CD8-positive, alpha-beta memory T cell (primary cell): ENCODE data around the gene ABCG5. TPM values are rescaled to one million over a fixed set of nuclear protein-coding genes. Genes with fewer than 3 reads are reported as not detected.

Experiments
- CTCF ChIA-PET: fragments of 350-600 bp; sonication (Branson Sonifier 250); formaldehyde crosslinking; loops from one replicate; lab custom pipeline; 2021; ENCODE audit warnings: antibody characterized with exemption; lab: Charles Lee
- POLR2A ChIA-PET: fragments of 350-600 bp; sonication (Branson Sonifier 250); formaldehyde crosslinking; loops from one replicate; lab custom pipeline; 2021; ENCODE audit warnings: antibody characterized with exemption; lab: Charles Lee
- DNase-seq, 5 donors: peaks; one replicate each; pipeline versions ENCODE4 v3.0.0 to v3.0.0-alpha.2; 2020 to 2022; ENCODE audit warnings: mixed read lengths in 1 of 5
- H3K27ac ChIP-seq: one replicate; pipeline ENCODE4 v1.7.0; 2013; ENCODE audit warnings: low read depth, mild to moderate bottlenecking, low read length, moderate library complexity
- H3K27me3 ChIP-seq: 2 replicates; pipeline ENCODE4 v1.7.0; 2013; ENCODE audit warnings: low read length, mild to moderate bottlenecking; ENCODE audit not compliant: insufficient read depth, poor library complexity, severe bottlenecking
- H3K36me3 ChIP-seq: 2 replicates; pipeline ENCODE4 v1.7.0; 2013; ENCODE audit warnings: mild to moderate bottlenecking, low read length, moderate library complexity; ENCODE audit not compliant: insufficient read depth
- H3K4me1 ChIP-seq: 2 replicates; pipeline ENCODE4 v1.7.0; 2013; ENCODE audit warnings: mild to moderate bottlenecking, low read length, moderate library complexity; ENCODE audit not compliant: insufficient read depth
- H3K4me3 ChIP-seq: 2 replicates; pipeline ENCODE4 v1.7.0; 2013; ENCODE audit warnings: mild to moderate bottlenecking, low read length
- H3K9me3 ChIP-seq: 2 replicates; pipeline ENCODE4 v1.7.0; 2013; ENCODE audit warnings: mild to moderate bottlenecking, low read length
- H3K27ac Mint-ChIP-seq, 8 donors: one replicate each; pipeline ENCODE4 v1.8.0; 2020 to 2021; ENCODE audit warnings: mixed read lengths in 8 of 8, mild to moderate bottlenecking in 6 of 8, inconsistent platforms in 3 of 8, moderate library complexity in 3 of 8
- H3K27me3 Mint-ChIP-seq, 2 donors: one replicate each; pipeline ENCODE4 v1.8.0; 2020 to 2021; ENCODE audit warnings: mixed read lengths in 2 of 2, mild to moderate bottlenecking in 1 of 2, moderate library complexity in 1 of 2
- H3K36me3 Mint-ChIP-seq, 3 donors: one replicate each; pipeline ENCODE4 v1.8.0; 2020 to 2021; ENCODE audit warnings: mixed read lengths in 3 of 3, inconsistent platforms in 1 of 3, mild to moderate bottlenecking in 1 of 3
- H3K4me1 Mint-ChIP-seq, 3 donors: one replicate each; pipeline ENCODE4 v1.8.0; 2020 to 2021; ENCODE audit warnings: mixed read lengths in 3 of 3, inconsistent platforms in 1 of 3, mild to moderate bottlenecking in 1 of 3
- H3K4me3 Mint-ChIP-seq, 7 donors: one replicate each; pipeline ENCODE4 v1.8.0; 2020 to 2021; ENCODE audit warnings: mixed read lengths in 7 of 7, mild to moderate bottlenecking in 6 of 7, moderate library complexity in 4 of 7, inconsistent platforms in 2 of 7
- H3K9me3 Mint-ChIP-seq, 5 donors: one replicate each; pipeline ENCODE4 v1.8.0; 2020 to 2022; ENCODE audit warnings: mixed read lengths in 5 of 5, mild to moderate bottlenecking in 3 of 5, moderate library complexity in 2 of 5, inconsistent platforms in 1 of 5
- polyA plus RNA-seq: library from polyadenylated mRNA; unstranded; fragments of 300-500 nt; fragmentation: Illumina TruSeq; gene quantifications from one replicate; pipeline ENCODE4 v1.2.3, GENCODE V29; 2021
- total RNA-seq, 2 experiments: library from RNA; stranded (reverse); gene quantifications; one replicate each; pipeline ENCODE4 v1.2.3, GENCODE V29; 2021

Gene ABCG5
- not detected for total RNA-seq
- polyA plus RNA-seq: not detected

- no peak within 1 kb of the TSS for H3K27ac Mint-ChIP-seq
- no peaks in the 10 kb centered on the region for H3K4me1 Mint-ChIP-seq
- no peak within 1 kb of the TSS for H3K4me3 Mint-ChIP-seq
- ChIA-PET POLR2A (no interaction called here), CTCF (no interaction called here)
- Histone ChIP-seq H3K4me3 (no peak within 1 kb of the TSS), H3K36me3 (no peaks in the 10 kb centered on the region), H3K9me3 (no peaks in the 10 kb centered on the region), H3K4me1 (no peaks in the 10 kb centered on the region), H3K27ac (no peak within 1 kb of the TSS), H3K27me3 (no peaks in the 10 kb centered on the region)
- no peak for DNase-seq
- no peaks in the 10 kb centered on the region for H3K36me3 Mint-ChIP-seq
- no peaks in the 10 kb centered on the region for H3K9me3 Mint-ChIP-seq
- peaks cover 0 to 8% of the 10 kb centered on the region in 2 donors for H3K27me3 Mint-ChIP-seq
Observed at GRCh38 chr2:43838560-43839267, at the start of gene ABCG5, which contains the start of gene ABCG8. ABCG5 (minus strand) TSS chr2:43838839; CDS start chr2:43838679, 160 bp downstream. ABCG8 (plus strand) TSS chr2:43838971; CDS start chr2:43839054, 83 bp downstream.

DNA sequence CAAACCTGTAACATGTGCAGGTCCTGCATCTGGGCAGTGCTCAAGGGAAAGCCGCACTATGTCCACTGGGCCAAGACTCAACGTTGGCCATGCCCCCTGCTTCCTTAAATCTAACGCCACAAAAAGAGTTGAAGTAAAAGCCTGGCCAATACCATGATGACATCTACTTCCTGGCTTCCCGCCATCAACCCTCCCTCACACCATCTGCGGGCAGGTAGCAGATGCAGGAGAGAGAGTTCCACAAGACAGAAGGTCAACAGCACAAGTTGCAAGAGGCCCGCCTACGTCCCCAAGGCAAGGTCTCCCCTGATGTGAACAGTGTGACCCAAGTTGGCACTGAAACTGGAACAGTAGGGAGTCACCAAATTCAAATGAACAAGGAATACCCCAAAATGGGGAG lies 48.5 kb upstream of the ABCG5 start:
- ChIA-PET CTCF (interaction anchor here (1.6 kb wide), 1 partner anchor 9 kb away, joined by 5 read pairs; no protein-coding TSS in a partner anchor), POLR2A (no interaction called here)
- Histone ChIP-seq H3K4me1 (no peaks in the 10 kb centered on the region), H3K36me3 (peaks cover 32% of the 10 kb centered on the region), H3K4me3 (no peak overlapping the region), H3K27ac (no peak overlapping the region), H3K9me3 (no peaks in the 10 kb centered on the region), H3K27me3 (no peaks in the 10 kb centered on the region)
- Mint-ChIP-seq H3K27me3 (no peaks in the 10 kb centered on the region), H3K36me3 (peaks cover 7 to 60% (median 31%) of the 10 kb centered on the region in 3 donors), H3K9me3 (no peaks in the 10 kb centered on the region), H3K27ac (peak overlapping the region in 1 of 8 donors; percentile 47), H3K4me1 (no peaks in the 10 kb centered on the region), H3K4me3 (no peak overlapping the region)
- no peak for DNase-seq

GRCh38 chr2:43885132-43885632 lies 46.5 kb upstream of the ABCG5 start:
- Histone ChIP-seq H3K27me3 (no peaks in the 10 kb centered on the region), H3K36me3 (peaks cover 25% of the 10 kb centered on the region), H3K4me1 (no peaks in the 10 kb centered on the region), H3K27ac (no peak overlapping the region), H3K9me3 (no peaks in the 10 kb centered on the region), H3K4me3 (no peak overlapping the region)
- no peaks in the 10 kb centered on the region for H3K4me1 Mint-ChIP-seq
- H3K27me3 Mint-ChIP-seq: no peaks in the 10 kb centered on the region
- H3K9me3 Mint-ChIP-seq: no peaks in the 10 kb centered on the region
- H3K27ac Mint-ChIP-seq: peak overlapping the region in 1 of 8 donors; percentile 17
- ChIA-PET CTCF (no interaction called here), POLR2A (no interaction called here)
- no peak for DNase-seq
- H3K4me3 Mint-ChIP-seq: no peak overlapping the region
- peaks cover 7 to 41% (median 26%) of the 10 kb centered on the region in 3 donors for H3K36me3 Mint-ChIP-seq

- peaks cover 20% of the 10 kb centered on the region for H3K36me3 ChIP-seq
- H3K27me3 ChIP-seq: no peaks in the 10 kb centered on the region
- H3K27ac ChIP-seq: no peak overlapping the region
- no peaks in the 10 kb centered on the region for H3K9me3 ChIP-seq
- H3K27me3 Mint-ChIP-seq: no peaks in the 10 kb centered on the region
- H3K9me3 Mint-ChIP-seq: no peaks in the 10 kb centered on the region
- POLR2A ChIA-PET: no interaction called here
- CTCF ChIA-PET: no interaction called here
- no peaks in the 10 kb centered on the region for H3K4me1 Mint-ChIP-seq
- H3K4me3 ChIP-seq: no peak overlapping the region
- no peak overlapping the region for H3K27ac Mint-ChIP-seq
- no peak for DNase-seq
- H3K36me3 Mint-ChIP-seq: peaks cover 7 to 36% (median 22%) of the 10 kb centered on the region in 3 donors
- no peaks in the 10 kb centered on the region for H3K4me1 ChIP-seq
- H3K4me3 Mint-ChIP-seq: no peak overlapping the region
Observed at GRCh38 chr2:43884689-43885088, 46.0 kb upstream of the ABCG5 start.

GRCh38 chr2:43882312-43882711 lies 43.7 kb upstream of the ABCG5 start:
- Histone ChIP-seq H3K9me3 (no peaks in the 10 kb centered on the region), H3K4me1 (no peaks in the 10 kb centered on the region), H3K4me3 (no peak overlapping the region), H3K36me3 (peaks cover 4% of the 10 kb centered on the region), H3K27me3 (peaks cover 5% of the 10 kb centered on the region), H3K27ac (no peak overlapping the region)
- Mint-ChIP-seq H3K27ac (peak overlapping the region in 1 of 8 donors; percentile 19), H3K27me3 (peaks cover 0 to 7% of the 10 kb centered on the region in 2 donors), H3K9me3 (no peaks in the 10 kb centered on the region), H3K4me1 (peaks cover 4 to 9% (median 6%) of the 10 kb centered on the region in 3 donors), H3K36me3 (peaks cover 2 to 14% (median 5%) of the 10 kb centered on the region in 3 donors), H3K4me3 (no peak overlapping the region)
- no peak for DNase-seq
- POLR2A ChIA-PET: no interaction called here
- CTCF ChIA-PET: no interaction called here

DNA sequence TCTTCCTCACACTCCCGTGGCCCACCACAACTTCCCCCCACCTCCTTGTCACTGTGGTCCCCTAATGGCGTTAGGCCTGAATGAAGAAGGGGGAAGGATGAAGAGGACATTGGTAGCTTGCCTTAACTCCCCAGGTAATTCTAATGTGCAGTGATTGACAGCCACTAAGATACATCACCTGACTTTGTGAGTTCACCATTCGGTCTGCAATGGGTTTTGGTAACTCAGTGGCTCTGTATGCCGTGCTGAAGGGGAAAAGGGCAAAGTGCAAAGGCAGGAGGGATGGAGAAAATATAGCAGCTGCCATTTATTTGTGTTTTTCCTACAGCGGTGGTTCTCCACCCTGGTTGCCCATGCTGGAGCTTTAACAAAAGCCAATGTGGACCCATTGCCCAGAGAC lies 42.3 kb upstream of the ABCG5 start:
- ChIA-PET CTCF (no interaction called here), POLR2A (interaction anchor here (0.7 kb wide), 1 partner anchor 98 kb away, joined by 7 read pairs; no protein-coding TSS in a partner anchor)
- Histone ChIP-seq H3K4me1 (no peaks in the 10 kb centered on the region), H3K36me3 (no peaks in the 10 kb centered on the region), H3K27me3 (peaks cover 11% of the 10 kb centered on the region), H3K4me3 (no peak overlapping the region), H3K27ac (no peak overlapping the region), H3K9me3 (no peaks in the 10 kb centered on the region)
- peaks cover 0 to 5% (median 3%) of the 10 kb centered on the region in 3 donors for H3K36me3 Mint-ChIP-seq
- no peaks in the 10 kb centered on the region for H3K9me3 Mint-ChIP-seq
- peaks cover 0 to 18% of the 10 kb centered on the region in 2 donors for H3K27me3 Mint-ChIP-seq
- no peak overlapping the region for H3K4me3 Mint-ChIP-seq
- no peak for DNase-seq
- H3K27ac Mint-ChIP-seq: no peak overlapping the region
- H3K4me1 Mint-ChIP-seq: peaks cover 4 to 9% (median 6%) of the 10 kb centered on the region in 3 donors

GRCh38 chr2:43880471-43880870 lies 41.8 kb upstream of the ABCG5 start:
- H3K27ac ChIP-seq: no peak overlapping the region
- Mint-ChIP-seq H3K4me3 (no peak overlapping the region), H3K27me3 (peaks cover 0 to 20% of the 10 kb centered on the region in 2 donors), H3K4me1 (peaks cover 4 to 9% (median 6%) of the 10 kb centered on the region in 3 donors), H3K36me3 (peaks cover 0 to 4% (median 3%) of the 10 kb centered on the region in 3 donors), H3K27ac (peak overlapping the region in 1 of 8 donors; percentile 6), H3K9me3 (no peaks in the 10 kb centered on the region)
- H3K27me3 ChIP-seq: peaks cover 11% of the 10 kb centered on the region
- POLR2A ChIA-PET: no interaction called here
- no peak overlapping the region for H3K4me3 ChIP-seq
- no peaks in the 10 kb centered on the region for H3K9me3 ChIP-seq
- H3K4me1 ChIP-seq: no peaks in the 10 kb centered on the region
- no peaks in the 10 kb centered on the region for H3K36me3 ChIP-seq
- CTCF ChIA-PET: no interaction called here
- no peak for DNase-seq

GRCh38 chr2:43879261-43879660 lies 40.6 kb upstream of the ABCG5 start:
- POLR2A ChIA-PET: no interaction called here

More at GRCh38 chr2:43879261-43879660, 40.6 kb upstream of the ABCG5 start:
- Histone ChIP-seq H3K27me3 (peaks cover 11% of the 10 kb centered on the region), H3K4me1 (no peaks in the 10 kb centered on the region), H3K27ac (no peak overlapping the region), H3K4me3 (no peak overlapping the region), H3K36me3 (no peaks in the 10 kb centered on the region), H3K9me3 (no peaks in the 10 kb centered on the region)
- H3K36me3 Mint-ChIP-seq: peaks cover 0 to 3% (median 0%) of the 10 kb centered on the region in 3 donors
- peaks cover 4 to 9% (median 6%) of the 10 kb centered on the region in 3 donors for H3K4me1 Mint-ChIP-seq
- no peak overlapping the region for H3K4me3 Mint-ChIP-seq
- no peaks in the 10 kb centered on the region for H3K9me3 Mint-ChIP-seq
- H3K27me3 Mint-ChIP-seq: peaks cover 2 to 20% of the 10 kb centered on the region in 2 donors
- no peak for DNase-seq
- CTCF ChIA-PET: no interaction called here
- no peak overlapping the region for H3K27ac Mint-ChIP-seq
